Measurements from ENCODE around the gene H6PD.

Gene H6PD

GRCh38 chr1:9275161-9275560, 40.6 kb downstream of the H6PD start:
- DNase-seq (ENCODE audit: low read depth), result no peak
- TF ChIP-seq CTCF (IDR thresholded peaks at IDR 0.05; ENCODE audit: insufficient read depth, low read depth, low read length, missing control alignments), result no peak

GRCh38 chr1:9275567-9276034, 41.0 kb downstream of the H6PD start:
- H3K4me3 ChIP-seq (ENCODE audit: low read depth, low read length), result no peak overlapping the region
- peak; percentile 92 for DNase-seq (ENCODE audit: low read depth)

More at GRCh38 chr1:9275161-9275560, 40.6 kb downstream of the H6PD start:
- no peak overlapping the region for H3K4me3 ChIP-seq (ENCODE audit: low read depth, low read length)

GRCh38 chr1:9278116-9278515, 43.5 kb downstream of the H6PD start:
- TF ChIP-seq CTCF (IDR thresholded peaks at IDR 0.05; ENCODE audit: insufficient read depth, low read depth, low read length, missing control alignments), result no peak
- H3K4me3 ChIP-seq (ENCODE audit: low read depth, low read length), result no peak overlapping the region
- DNase-seq (ENCODE audit: low read depth), result no peak

More at GRCh38 chr1:9275567-9276034, 41.0 kb downstream of the H6PD start:
- no peak for TF ChIP-seq CTCF (IDR thresholded peaks at IDR 0.05; ENCODE audit: insufficient read depth, low read depth, low read length, missing control alignments)

- no peak for TF ChIP-seq CTCF (IDR thresholded peaks at IDR 0.05; ENCODE audit: insufficient read depth, low read depth, low read length, missing control alignments)
- no peak overlapping the region for H3K4me3 ChIP-seq (ENCODE audit: low read depth, low read length)
- no peak for DNase-seq (ENCODE audit: low read depth)
Measured at GRCh38 chr1:9278585-9279153, 44.1 kb downstream of the H6PD start.

- DNase-seq (ENCODE audit: low read depth), result no peak
- H3K4me3 ChIP-seq (ENCODE audit: low read depth, low read length), result no peak overlapping the region
- TF ChIP-seq CTCF (IDR thresholded peaks at IDR 0.05; ENCODE audit: insufficient read depth, low read depth, low read length, missing control alignments), result no peak
Measured at GRCh38 chr1:9279172-9279840, 44.7 kb downstream of the H6PD start.

- peak; percentile 30 for DNase-seq (ENCODE audit: low read depth)
Measured at GRCh38 chr1:9280015-9280860, 45.7 kb downstream of the H6PD start.

More at GRCh38 chr1:9280015-9280860, 45.7 kb downstream of the H6PD start:
- TF ChIP-seq CTCF (IDR thresholded peaks at IDR 0.05; ENCODE audit: insufficient read depth, low read depth, low read length, missing control alignments), result no peak
- H3K4me3 ChIP-seq (ENCODE audit: low read depth, low read length), result no peak overlapping the region
